GM21717 (cell line): ENCODE measurements around the gene EHHADH.
A peak's percentile ranks its signal among the peaks of the same experiment; 100 is the strongest.
"Not testable (repeated sequence)": the region's sequence is repeated elsewhere in the genome, so short reads cannot be mapped to it uniquely, and the experiment has no call there.

ENCODE experiments used
- ATAC-seq: cut with Tn5 transposase; IDR thresholded peaks from one replicate; pipeline ENCODE4 v1.9.1; 2021; ENCODE audit warnings: mild to moderate bottlenecking, moderate library complexity; ENCODE audit not compliant: unreplicated experiment

The EHHADH gene

DNA sequence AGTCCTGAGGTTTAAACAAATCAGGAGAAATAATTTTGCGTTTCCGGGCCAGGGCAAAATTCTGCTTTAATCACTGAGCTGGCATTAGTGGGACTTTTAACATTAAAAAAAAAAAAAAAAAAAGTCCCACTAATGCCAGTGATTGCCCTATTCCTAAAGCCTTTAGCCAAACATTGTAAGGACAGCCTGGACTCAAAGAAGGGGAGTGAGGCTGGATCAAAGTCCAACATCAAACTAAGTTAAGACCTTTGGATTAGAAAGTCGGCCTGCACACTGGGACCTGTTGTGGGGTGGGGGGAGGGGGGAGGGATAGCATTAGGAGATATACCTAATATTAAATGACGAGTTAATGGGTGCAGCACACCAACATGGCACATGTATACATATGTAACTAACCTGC, 716 bp downstream of the EHHADH start:
- not testable (repeated sequence) for ATAC-seq

DNA sequence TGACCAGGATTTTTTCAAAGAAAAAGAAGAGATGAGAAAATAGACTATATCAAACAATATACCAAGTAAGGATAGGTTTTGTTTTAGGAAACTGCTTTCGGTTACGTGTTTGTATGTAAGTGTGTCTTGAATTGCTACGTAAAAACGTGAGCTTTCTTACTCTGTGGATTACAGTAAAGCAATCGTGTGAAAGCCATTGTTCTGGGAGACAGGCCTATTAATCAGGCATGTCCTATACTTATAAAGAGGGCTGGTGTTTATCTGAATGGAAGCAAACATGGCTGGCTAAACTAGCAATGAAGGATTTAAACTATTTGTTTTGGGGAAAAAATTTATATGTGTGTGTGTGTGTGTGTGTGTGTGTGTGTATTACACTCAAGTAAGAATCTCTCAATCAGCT, 2.6 kb downstream of the EHHADH start:
- ATAC-seq, result no peak

DNA sequence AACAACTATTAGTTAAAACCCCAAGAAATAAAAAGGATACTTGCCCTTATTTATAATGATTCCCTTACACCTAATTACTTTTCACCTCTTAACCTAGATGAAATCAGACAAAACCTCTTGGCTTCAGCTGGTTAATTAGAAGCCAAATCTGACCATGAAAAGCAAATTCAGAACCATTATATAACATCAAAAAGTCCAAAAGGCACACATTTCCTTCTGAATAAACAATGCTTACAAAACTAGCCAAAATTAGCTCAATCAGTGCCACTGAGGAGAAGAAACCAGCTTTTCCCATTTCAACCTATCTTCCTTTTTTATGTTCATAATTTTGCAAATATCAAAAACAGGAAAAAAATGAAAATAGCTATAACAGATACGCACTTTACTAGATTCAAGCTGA, 3.2 kb downstream of the EHHADH start:
- no peak for ATAC-seq

DNA sequence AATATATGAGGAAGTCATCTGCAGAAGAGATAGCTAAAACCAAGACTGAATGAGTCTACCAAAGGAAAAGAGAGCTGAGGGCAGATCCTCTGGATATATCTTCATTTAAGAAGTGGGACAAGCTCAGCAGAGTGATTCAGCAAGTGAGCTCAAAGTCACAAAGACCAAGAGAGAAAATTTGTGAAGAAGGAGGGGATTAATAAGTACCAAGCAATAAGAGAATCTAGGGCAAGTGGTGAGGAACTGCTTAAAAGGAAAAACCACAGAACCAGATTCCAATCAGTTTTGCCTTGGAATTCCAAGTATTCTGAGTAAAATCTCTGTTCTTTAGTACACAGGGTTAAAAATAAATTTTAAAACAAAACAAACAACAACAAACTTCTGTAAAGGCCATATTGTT, 3.6 kb downstream of the EHHADH start:
- ATAC-seq, result no peak

DNA sequence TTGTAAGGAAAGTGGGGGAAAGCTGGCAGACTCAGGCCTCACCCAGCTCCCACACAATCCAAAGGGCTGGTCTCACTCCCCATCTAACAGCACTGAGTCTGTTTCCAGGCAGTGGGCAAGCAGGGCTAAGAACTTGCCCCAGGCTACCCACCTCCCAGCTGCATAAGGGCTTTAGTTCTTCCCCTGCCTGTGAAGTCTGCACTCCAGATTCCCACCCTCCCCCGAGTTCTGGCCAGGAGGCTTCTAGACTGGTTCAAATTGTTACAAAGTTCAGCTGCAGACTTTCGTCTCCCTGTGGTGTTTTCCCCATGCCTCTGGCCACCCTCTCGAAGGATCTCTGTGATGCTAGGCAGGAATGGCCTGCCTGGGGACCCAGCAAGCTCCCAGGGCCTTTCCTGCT, 11.2 kb downstream of the EHHADH start:
- no peak for ATAC-seq

DNA sequence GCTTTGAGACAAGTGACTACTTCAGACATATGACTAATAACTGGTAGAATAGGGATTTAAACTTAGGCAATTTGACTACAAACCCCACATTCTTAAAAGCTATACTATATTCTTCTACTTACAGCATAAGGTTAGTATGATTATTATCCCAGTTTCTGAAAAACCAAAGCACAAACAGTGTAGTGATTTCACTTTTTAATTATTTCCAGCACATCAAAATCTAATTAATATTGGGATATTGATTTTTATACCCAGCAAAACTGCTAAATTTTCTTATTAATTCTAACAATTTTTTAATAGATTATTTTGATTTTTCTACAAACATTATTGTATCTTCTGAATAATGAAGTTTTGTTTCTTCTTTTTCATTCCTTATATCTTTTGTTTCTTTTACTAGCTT, 16.9 kb downstream of the EHHADH start:
- no peak for ATAC-seq

DNA sequence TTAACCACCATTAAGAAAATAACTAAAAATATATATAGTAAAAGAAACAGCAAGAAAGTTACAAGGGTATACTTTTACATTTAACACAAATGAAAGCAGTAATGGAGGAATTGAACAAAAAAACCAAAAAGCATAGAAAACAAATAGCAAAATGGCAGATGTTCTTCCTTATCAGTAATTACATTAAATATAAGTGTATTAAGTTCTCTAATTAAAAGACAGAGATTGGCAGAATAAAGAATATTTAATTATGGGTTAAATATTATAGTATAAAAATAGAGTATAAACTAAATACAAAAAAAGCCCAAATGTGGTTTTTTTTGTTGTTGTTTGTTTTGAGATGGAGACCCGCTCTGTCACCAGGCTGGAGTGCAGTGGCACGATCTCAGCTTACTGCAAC, 20.5 kb downstream of the EHHADH start:
- no peak for ATAC-seq

DNA sequence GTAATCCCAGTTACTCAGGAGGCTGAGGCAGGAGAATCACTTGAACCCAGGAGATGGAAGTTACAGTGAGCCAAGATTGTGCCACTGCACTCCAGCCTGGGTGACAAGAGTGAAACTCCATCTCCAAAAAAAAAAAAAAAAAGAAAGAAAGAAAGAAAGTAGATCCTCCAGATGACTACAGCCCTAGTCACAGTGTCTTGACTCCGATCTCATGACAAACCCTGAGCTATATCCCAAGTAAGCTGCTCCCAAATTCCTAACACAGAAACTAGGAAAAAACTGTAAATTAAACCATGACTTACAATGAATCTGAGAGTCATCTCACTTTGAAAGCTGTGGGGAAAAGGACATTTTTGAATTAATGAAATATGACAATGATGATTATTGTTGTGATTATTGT, 27.3 kb downstream of the EHHADH start:
- ATAC-seq, result not testable (repeated sequence)

DNA sequence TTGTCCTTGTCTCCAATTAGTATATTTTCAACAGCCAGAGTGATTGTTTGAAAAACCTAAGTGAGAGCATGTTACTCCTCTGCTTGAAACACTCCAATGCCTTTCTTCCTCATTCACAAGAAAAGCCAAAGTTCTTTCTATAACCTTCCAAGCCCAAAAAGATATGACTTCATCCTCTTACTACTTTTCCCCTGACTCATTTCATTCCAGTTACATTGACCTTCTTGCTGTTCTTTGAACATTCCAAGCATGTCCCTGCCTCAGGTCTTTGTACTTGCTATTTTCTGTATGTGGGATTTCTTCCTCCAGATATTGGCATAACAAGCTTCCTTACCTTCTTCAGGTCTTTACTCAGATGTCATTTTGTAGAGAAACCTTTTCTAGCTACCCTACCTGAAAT, 28.3 kb downstream of the EHHADH start:
- ATAC-seq, result no peak

DNA sequence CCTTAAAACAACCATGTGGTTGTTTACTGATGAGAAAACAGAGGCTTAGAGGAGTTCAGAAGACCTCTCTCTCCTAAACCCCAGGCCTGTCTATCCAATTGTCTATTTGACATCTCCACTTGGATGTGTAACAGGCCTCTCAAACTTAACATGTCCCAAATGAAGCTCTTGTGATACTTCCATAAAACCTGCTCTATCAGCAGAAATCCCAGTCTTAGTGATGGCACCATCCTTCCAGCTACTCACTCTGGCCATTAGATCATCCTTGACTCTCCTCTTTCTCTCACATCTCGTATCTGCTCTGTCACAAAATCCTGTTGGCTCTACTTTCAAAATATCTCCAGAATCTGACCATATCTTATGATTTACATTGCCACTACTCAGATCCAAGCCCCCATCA, 28.8 kb downstream of the EHHADH start:
- ATAC-seq, result no peak

DNA sequence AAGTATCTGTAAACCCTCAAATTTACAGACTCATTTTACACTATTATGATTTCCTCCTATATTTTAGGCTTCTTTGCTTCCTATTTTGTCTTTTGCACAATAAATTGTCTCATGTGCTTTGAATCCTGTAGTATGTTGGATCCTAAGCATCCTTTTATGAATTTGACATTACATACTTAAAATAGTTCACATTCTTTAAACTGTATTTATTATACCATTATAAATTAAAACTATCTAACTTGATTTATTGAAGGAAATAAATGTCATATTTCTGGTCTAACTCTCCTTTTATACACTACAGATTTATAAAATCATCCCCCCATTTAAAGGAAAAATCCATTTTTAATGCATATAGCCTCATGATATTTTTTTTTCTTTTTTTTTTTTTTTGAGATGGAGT, 32.6 kb downstream of the EHHADH start:
- no peak for ATAC-seq

DNA sequence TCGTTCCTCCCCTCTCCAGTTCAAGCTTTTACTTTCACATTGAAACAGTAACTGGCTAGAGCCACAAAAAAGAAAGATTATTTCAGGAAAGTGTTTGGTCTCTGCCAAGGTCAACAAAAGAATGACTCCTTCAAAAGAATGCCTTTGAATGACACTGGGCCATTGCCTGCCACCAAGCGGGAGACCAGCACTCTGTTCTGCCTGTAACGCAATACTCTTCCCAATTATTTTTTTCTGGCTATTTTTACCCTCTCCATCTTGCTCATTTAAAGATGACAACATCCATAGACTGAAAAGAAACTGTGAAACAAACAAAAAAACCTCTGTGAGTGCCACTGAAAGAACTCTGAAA, 37.3 kb downstream of the EHHADH start:
- no peak for ATAC-seq

DNA sequence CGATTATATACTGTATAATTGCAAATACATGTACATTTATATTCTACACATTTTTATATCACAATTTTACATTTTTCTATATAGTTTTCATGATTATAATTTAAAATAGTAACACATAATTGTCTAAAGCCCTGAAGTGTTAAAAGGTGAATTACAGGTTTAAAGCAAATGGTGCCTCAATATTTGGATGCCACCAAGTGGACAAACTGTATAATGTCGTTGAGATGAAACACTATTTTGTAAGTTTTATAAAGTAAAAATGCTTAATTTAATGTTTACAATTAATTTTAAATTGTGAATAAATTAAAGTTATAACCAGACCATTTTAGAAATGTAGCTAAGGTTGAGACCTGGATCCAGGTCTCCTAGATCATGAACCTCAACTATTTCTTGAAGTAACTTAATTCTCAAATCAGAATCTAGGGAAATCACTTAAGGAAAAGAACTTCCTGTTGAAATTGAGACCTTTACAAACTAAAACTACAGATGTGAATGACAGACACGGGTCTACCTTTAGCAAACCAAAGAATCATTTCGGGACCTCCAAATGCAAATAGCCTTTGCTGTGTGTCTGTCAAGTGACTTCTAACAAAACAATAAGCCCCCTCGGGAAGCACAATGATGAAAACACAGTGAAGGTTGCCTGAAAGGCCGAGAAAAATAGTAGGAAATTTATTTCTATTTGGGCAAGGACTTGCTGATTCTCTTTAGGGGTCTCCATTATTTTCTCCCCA, 37.8 kb downstream of the EHHADH start:
- ATAC-seq, result no peak

DNA sequence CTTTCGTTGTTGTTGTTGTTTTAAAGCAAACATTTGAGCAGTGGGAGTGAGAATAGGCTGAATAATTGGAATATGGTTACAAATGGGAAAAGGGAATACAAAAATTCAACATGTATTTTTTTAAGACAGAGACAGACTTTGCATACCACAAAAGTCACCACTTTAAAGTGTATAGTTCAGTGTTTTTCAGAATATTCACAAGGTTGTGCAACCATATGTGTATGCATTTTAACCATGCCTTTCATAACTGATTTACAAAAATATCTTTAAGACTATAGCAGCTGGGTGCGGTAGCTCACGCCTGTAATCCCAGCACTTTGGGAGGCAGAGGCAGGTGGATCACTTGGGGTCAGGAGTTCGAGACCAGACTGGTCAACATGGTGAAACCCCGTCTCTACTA, 41.3 kb downstream of the EHHADH start:
- no peak for ATAC-seq

DNA sequence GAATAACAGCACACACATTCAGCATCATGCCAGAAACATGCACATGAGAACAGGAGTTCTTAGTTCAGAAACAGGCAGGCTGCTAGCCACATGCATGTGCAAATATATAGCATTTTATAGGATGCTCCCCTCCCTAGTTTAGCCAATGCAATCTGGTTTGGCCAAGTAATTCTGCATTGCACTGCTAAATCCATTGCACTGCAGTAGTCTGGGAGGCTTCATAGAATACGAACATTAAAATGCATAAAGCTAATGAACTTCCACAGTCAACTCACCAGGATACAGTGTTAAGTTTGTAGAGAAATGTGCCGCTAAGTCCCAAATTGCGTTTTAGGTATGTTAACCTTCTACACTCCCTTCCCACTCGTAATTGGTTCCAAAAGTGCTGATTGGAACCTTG, 41.8 kb downstream of the EHHADH start:
- ATAC-seq, result no peak

DNA sequence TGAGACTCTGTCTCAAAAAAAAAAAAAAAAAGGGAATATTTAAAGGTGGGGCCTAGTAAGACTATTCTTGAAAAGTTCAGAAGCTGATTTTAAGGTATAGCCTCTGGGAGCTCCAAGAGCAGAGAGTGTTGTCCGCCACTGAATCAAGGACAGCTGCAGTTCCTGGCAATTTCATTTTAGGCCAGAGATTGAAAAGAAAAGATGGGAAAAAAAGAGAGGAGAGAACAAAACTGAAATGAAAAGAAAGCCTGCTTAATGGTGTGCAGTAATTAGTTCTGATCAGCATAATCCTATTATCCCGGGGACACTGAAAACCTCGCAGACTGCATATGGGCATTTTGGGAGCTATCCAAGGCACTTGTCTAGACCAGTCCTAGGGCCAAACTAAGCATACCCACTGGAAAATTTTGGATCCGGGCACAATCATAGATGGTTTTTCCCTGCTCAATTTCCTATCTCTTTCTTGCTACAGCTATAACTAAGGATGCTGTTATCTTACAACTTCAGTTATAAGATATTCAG, 43.2 kb downstream of the EHHADH start:
- no peak for ATAC-seq

DNA sequence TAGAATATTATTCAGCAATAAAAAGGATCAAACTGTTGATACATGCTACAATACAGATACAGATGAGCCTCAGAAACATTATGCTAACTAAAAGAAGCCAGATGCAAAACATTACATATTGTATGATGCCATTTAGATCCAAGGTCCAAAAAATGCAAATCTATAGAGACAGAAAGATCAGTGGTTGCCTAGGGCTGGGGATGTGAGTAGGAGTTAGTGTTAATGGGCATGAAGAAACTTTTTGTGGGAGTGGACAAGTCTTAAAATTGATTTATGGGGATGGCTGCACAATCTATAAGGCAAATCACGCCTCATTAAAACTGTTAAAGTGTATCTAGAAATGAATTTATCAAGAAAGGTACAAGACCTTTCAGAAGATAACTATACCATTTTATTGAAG, 45.0 kb downstream of the EHHADH start:
- ATAC-seq, result no peak

DNA sequence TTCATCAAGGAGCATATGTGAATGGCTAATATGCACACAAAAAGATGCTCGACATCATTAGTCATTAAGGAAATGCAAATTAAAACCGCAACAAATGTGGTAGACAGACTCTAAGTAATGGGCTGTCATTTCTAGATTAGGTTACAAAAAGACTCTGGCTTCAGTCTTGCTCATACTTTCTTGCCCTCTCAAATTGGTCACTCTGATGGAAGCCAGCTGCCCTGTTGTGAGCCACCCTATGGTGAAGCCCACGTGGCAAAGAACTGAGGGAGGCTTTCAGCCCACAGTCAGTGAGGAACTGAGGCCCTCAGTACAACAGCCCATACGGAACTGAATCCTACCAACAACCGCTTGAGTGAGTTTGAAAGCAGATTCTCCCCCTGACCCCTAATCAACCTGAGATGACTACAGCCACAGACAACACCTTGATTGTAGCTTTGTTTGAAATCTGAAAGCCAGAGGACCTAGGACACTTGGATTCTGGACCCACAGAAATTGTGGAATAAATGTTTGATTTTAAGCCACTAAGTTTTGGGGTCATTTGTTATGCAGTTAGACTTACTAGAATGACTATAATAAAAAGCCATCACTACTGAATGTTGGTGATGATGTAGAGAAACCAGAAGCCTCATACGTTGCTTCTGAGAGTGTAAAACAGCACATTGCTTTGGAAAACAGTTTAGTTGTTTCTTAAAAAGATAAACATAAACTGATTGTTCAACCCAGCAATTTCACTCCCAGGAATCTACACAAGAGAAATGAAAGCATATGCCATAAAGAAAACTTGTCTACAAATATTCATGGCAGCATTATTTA, 45.7 kb downstream of the EHHADH start:
- peak; percentile 99 for ATAC-seq

DNA sequence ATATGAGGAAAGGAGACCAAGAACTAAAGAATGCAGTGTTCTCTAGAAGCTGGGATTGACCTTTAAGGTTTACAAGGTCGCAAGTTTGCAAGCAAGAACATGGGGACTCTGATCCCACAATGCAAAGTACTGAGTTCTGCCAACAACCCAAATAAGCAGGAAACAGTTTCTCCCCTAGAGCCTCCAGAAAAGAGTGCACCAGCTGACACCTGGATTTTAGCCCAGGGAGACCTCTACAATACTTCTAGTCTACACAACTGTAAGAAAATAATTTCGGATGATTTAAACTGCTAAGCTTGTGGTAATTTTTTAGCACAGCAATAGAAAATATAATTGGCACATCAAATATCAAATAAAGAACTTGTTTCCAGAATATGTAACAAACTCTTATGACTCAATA, 46.4 kb downstream of the EHHADH start:
- ATAC-seq, result no peak

DNA sequence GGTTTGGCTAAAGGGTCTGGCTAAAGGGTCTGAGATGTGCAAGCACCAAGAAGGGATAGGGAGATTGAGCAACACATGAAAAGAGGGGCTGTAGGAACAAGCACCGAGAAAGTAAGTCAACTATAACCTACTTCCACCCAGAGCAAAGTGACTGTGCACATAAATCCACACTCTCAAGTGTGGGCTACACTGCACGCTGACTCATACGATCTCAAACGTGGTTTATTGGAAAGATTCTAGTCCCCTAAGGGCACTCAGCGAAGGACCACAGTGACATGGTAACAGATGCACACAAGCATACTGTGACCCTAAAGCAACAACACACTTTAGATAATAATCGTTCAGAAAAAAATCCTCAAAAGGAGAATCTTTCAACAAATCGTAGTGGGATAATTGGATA, 48.0 kb downstream of the EHHADH start:
- ATAC-seq, result no peak

DNA sequence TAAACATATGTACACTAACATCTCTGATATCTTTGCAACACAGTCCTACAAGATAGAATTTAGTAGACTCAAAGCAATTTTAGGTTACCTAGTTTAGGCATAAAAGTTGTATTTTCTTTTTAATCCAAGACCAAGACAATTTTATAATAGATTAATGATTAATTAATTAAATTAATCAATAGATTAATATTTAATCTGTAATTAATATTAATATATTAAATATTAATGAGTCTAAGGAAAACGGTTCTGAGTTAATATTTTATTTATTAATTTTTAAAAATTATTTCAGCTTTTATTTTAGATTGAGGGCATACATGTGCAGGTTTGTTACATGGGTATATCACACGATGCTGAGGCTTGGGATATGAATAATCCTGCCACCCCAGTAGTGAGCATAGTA, 49.0 kb downstream of the EHHADH start:
- no peak for ATAC-seq

DNA sequence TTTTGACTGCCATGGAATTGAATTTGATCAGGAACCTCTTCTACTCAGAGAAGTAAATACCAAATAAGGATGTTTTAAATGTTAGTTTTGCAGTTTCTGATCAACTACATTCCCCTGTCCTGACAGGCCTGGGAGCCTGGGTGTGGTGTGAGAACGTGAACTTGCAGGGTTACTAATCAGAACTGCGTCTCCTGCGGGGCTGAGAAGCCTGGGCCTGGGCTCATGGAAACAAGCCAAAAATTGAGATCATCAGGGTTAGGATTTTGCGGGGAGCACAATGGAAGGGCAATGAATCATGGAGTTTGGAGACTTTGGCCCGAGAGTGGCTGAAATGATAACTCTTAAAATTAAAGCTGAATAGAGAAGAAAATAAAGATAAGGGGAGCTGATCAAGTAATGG, 53.2 kb downstream of the EHHADH start:
- no peak for ATAC-seq
